ENCODE measurements around the gene HSPA12B. TPM values are rescaled to one million over a fixed set of nuclear protein-coding genes. Genes with fewer than 3 reads are reported as not detected.

The HSPA12B gene
- total RNA-seq, 1 donor from 2014 or later, result not detected

DNA sequence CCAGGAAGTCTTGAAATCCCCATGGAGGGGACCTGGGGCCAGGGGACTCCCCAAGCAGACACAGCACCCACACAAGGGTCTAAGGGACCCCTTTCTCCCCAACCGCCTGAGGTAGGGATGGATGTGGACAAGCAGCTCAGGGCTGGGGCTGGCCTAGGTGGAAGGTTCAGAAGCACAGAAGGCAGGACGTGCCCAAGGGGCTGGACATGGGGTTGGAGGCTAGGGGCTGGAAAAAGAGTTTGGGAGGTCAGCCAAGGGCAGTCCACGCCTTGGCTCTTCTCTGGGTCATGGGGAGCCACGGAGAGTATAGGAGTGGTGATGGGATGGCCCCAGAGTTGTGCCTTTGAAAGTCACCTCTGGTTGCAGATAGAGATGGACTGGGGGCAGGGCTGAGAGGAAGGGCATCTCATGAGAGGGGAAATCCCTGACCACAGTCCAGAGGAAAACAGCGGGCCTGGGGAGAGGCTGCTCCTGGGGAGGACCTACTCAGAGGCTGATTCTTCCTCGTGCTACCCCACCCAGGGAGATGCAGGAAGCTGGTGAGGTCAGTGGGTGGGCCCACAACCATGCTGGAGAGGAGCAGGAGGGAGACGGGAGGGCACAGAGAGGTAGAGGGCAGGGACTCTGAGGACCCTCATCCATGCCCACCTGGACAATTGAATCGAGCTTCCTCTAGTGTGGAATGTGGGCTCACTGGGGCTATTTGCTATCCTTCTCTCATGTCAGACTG, 2.5 kb upstream of the HSPA12B start:
- Mint-ChIP-seq H3K4me3 (ENCODE audit: unreplicated experiment) (no peak overlapping the region), H3K27ac (ENCODE audit: unreplicated experiment) (no peak overlapping the region), H3K4me1 (ENCODE audit: unreplicated experiment) (peaks cover 13% of the 10 kb centered on the region), H3K27me3 (ENCODE audit: unreplicated experiment) (peaks cover 18% of the 10 kb centered on the region), H3K9me3 (ENCODE audit: unreplicated experiment) (no peaks in the 10 kb centered on the region), H3K36me3 (ENCODE audit: unreplicated experiment) (no peaks in the 10 kb centered on the region)
- DNase-seq (ENCODE audit: extremely low spot score, unreplicated experiment), result no peak
- TF ChIP-seq, protein P1, sequence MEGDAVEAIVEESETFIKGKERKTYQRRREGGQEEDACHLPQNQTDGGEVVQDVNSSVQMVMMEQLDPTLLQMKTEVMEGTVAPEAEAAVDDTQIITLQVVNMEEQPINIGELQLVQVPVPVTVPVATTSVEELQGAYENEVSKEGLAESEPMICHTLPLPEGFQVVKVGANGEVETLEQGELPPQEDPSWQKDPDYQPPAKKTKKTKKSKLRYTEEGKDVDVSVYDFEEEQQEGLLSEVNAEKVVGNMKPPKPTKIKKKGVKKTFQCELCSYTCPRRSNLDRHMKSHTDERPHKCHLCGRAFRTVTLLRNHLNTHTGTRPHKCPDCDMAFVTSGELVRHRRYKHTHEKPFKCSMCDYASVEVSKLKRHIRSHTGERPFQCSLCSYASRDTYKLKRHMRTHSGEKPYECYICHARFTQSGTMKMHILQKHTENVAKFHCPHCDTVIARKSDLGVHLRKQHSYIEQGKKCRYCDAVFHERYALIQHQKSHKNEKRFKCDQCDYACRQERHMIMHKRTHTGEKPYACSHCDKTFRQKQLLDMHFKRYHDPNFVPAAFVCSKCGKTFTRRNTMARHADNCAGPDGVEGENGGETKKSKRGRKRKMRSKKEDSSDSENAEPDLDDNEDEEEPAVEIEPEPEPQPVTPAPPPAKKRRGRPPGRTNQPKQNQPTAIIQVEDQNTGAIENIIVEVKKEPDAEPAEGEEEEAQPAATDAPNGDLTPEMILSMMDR (IDR thresholded peaks at IDR 0.05), result no peak

DNA sequence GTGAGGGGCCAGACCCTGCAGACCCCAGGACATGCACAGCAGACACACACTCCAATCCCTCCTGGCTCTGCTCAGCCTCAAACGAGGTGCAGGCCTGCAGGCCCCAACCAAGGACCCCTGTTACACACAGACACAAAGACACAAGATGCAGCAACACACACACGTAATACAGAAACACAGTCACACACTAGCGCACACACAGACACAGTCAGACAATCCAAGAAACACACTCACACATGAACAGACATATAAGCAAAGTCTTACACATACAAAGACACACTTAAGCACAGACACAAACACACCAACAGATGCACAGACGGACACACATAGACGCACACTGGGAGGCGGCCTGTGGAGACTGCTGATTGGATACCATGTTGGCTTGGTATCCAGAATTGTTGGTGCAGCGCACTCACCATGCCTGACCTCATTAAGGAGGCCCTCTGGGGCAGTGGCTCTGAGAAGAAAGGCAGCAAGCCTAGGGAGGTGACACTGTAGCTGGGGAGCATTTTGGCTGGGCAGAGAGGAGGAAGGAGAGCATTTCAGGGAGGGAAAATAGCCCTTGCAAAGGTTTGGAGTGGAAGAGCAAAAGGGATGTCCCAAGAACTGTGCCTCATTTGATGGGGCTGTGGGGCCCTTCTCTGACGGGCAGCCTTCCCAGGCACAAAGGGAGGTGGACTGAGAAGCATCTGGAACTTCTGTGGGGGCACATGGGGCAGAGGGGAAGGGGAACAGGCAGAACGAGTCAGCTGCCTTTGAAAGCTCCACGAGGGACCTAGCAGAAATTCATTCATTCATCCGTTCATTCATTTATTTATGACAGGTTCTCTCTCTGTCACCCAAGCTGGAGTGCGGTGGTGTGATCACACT, 1.4 kb upstream of the HSPA12B start:
- no peak for DNase-seq (ENCODE audit: extremely low spot score, unreplicated experiment)
- H3K27ac Mint-ChIP-seq (ENCODE audit: unreplicated experiment), result no peak overlapping the region

DNA sequence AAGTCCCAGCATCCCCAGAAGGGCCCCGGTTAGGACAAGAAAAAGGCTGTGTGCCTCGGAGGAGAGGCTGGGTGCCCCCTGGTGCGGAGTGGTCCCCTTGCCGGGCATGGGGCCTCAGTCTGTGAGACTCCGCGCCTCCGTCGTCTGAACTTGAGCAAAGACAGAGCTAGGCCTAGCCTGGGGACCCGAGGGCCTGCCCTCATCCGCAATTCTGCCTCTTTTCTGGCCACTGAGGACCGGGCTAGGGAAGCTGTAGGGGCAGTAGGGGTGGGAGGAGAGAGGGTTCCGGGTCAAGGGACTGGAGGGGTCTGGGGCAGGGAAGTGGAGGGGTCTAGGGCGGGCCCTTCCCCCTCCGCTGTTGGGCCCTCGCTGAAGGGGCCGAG, 550 bp upstream of the HSPA12B start:
- H3K9me3 Mint-ChIP-seq (ENCODE audit: unreplicated experiment), result no peaks in the 10 kb centered on the region
- no peaks in the 10 kb centered on the region for H3K36me3 Mint-ChIP-seq (ENCODE audit: unreplicated experiment)
- TF ChIP-seq, protein P1 (IDR thresholded peaks at IDR 0.05), result no peak
- H3K27me3 Mint-ChIP-seq (ENCODE audit: unreplicated experiment), result peaks cover 19% of the 10 kb centered on the region
- no peak overlapping the region for H3K27ac Mint-ChIP-seq (ENCODE audit: unreplicated experiment)
- DNase-seq (ENCODE audit: extremely low spot score, unreplicated experiment), result no peak
- H3K4me1 Mint-ChIP-seq (ENCODE audit: unreplicated experiment), result peaks cover 13% of the 10 kb centered on the region
- H3K4me3 Mint-ChIP-seq (ENCODE audit: unreplicated experiment), result no peak overlapping the region

More for the DNA sequence above, 1.4 kb upstream of the HSPA12B start:
- Mint-ChIP-seq H3K9me3 (ENCODE audit: unreplicated experiment) (no peaks in the 10 kb centered on the region), H3K36me3 (ENCODE audit: unreplicated experiment) (no peaks in the 10 kb centered on the region), H3K4me1 (ENCODE audit: unreplicated experiment) (peaks cover 13% of the 10 kb centered on the region), H3K4me3 (ENCODE audit: unreplicated experiment) (no peak overlapping the region), H3K27me3 (ENCODE audit: unreplicated experiment) (peaks cover 16% of the 10 kb centered on the region)
- TF ChIP-seq, protein P1 (IDR thresholded peaks at IDR 0.05), result no peak

- H3K27ac Mint-ChIP-seq (ENCODE audit: unreplicated experiment), result no peak overlapping the region
- H3K4me1 Mint-ChIP-seq (ENCODE audit: unreplicated experiment), result peaks cover 4% of the 10 kb centered on the region
- H3K27me3 Mint-ChIP-seq (ENCODE audit: unreplicated experiment), result peaks cover 13% of the 10 kb centered on the region
- TF ChIP-seq, protein P1 (IDR thresholded peaks at IDR 0.05), result no peak
- no peaks in the 10 kb centered on the region for H3K36me3 Mint-ChIP-seq (ENCODE audit: unreplicated experiment)
- no peak overlapping the region for H3K4me3 Mint-ChIP-seq (ENCODE audit: unreplicated experiment)
- H3K9me3 Mint-ChIP-seq (ENCODE audit: unreplicated experiment), result no peaks in the 10 kb centered on the region
- no peak for DNase-seq (ENCODE audit: extremely low spot score, unreplicated experiment)
These were observed 872 bp downstream of the HSPA12B start for GRCh38 chr20:3733119-3733995.

Data from osteocyte (in vitro differentiated cells).